ENCODE results near the gene RBM44.

Gene RBM44

DNA sequence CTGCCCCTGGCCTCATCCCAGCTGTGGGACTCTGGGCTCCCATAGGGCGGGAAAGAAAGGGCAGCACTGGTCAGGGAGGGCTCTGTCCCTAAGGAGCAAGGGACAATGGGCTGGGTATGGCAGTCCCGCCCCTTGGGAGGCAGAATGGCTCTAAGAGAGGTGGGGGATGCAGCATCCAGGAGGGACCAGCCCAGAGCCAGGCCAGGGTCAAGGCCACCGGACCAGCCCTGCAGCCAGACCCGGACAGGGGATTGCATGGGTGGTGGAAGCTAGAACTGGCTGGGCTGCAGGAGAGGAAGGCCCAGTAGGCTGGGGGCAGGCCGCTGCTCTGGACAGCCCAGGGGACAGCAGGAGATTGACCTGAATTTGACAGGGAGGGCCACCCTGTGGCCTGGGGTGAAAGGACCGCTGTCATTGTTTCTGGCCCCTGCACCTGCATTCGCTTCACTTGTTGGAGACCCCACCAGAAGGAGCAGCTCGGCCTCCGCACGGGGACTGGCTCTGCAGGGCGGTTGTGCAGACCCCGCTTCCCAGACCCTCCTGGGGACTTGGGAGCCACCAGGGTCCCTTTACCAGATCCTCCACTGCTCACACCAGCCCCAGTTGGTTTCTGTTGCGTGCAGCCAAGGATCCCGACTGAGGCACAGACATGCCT, 75.4 kb downstream of the RBM44 start:
- no peak for DNase-seq

DNA sequence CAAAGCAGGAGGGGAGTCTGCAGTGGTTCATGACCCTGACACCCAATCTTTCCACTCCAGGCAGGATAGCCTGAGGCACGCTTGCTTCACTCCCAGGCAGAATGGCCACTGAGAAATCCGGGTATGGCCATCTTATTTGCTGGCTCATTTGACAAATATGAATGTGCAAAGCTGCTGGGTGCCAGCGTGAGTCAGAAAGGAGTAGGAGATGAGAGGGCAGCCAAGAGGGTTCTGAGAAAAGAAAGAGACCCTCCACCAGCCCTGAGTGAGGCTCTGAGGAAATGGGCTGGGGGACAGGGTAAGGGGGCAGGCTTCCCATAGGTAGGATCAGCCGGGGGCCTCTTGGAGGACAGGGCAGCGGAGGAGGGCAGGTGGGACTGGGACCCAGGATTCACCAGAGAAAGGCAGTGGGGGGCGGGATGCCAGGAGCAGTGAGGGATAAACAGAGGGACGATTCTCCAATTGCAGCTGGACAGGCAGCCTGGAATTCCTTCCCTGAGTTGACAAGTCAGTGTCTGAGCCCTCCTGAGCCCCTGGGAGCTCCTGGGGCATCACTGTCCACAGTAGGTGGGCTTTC, 76.1 kb downstream of the RBM44 start:
- no peak for DNase-seq

GRCh38 chr2:237875256-237876060, 76.9 kb downstream of the RBM44 start:
- no peak for DNase-seq

GRCh38 chr2:237876061-237876526, 77.5 kb downstream of the RBM44 start:
- DNase-seq, result no peak

DNA sequence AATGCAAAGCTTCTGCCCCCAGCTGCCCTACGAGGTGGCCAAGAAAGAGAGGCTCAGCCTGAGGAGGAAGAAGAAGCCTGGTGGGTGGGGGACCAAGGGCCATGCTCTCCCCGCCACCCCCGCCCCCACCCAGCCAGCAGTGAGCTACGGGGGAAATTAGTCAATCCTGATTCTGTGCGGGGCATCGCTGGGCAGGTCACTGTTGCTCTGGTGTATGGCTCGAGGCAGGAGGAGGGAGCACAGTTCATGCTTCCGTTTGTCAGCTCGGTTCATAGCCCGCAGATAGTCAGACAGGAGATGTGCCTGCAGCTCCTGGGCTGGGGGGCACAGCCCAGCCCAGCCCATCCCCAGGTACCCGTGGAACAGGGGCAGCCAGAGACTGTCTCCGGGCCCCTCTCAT, 78.0 kb downstream of the RBM44 start:
- no peak for DNase-seq

GRCh38 chr2:237876951-237877491, 78.4 kb downstream of the RBM44 start:
- no peak for DNase-seq

GRCh38 chr2:237877576-237878307, 79.2 kb downstream of the RBM44 start:
- DNase-seq, result no peak

DNA sequence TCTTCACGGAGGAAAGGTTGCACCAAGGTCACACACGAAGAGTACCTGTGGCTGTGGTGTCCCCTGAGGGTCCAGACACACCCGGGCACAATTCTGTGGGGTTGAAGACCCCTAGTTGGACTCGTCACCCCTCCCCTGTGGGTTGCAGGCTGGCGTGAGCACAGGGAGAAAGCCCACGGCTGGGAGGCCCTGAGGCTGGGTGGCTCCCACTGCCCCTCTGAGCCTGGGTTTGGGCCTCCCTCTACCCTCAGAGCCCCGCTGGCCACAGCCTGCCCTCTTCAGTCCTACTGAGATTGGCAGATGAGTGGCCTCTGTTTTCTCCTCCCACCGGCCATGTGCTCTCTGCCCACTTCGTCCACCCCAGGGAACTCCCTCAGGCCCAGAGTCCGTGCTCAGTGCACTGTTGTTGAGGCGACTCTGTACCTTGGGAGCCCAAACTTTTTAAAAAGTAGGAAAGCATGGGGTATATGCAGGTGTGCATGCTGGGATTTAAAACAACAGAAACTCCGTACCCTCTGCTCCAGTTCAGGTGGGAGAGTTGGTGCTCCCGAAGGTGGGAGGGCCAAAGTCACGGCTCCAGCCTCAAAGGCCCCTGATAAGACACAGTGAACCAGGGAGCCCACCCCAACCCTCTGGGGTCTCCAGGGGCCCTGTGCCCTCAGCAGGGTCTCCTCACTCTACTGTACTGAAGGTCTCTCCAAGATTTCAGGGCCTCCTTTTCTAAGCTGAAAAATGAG, 79.9 kb downstream of the RBM44 start:
- no peak for DNase-seq

- DNase-seq, result no peak
Observed at GRCh38 chr2:237879058-237879430, 80.5 kb downstream of the RBM44 start.

- DNase-seq, result no peak
Observed at GRCh38 chr2:237879991-237880560, 81.5 kb downstream of the RBM44 start.

DNA sequence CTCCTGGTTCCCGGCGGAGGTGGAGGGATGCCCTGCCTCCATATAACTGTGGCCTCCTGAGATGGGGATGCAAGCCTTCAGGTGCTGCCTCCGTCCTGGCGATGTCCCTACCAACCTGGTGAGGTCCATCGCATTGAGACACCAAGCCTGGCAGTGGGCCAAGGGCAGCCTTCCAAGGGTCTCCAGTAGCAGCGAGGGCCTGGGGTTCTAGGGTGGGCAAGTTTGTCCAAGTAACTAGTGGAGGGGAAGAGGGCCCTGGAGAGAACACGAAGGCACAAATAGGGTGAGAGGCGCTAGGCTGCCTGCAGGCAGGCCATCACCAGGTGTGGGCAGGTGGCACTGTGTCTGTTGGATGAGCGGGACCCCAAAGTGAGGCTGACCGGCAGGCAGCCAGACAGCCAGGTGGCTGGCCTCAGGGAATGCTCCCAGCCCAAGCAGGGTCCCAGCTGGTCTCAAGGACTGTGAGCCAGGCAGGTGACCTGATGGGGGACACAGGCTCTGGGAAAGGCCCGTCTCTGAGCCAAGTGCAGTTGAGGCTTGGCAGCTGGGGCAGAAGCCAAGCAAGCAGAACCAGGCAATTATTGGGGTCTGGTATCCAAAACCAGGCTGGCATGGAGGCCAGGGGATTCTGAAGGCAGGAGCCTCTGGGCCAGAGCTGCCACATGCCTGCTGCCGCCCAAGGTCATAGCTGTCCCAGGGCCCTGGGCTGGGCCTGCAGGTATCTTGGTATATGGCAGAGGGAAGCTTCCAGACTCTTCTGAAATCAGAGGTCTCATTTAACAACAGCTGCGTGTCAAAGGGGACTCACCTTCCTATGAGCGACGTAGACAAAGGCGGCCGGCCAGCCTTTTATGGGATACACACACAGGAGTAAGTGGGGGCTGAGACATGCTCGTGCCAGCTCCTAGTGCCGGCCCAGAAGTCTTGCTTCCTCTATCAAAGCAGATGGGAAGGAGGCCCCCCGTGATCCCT, 84.2 kb downstream of the RBM44 start:
- no peak for DNase-seq

- no peak for DNase-seq
Observed at GRCh38 chr2:237883951-237884446, 85.4 kb downstream of the RBM44 start.

- no peak for DNase-seq
Observed at GRCh38 chr2:237884681-237885080, 86.1 kb downstream of the RBM44 start.

- DNase-seq, result no peak
Observed at GRCh38 chr2:237885111-237885930, 86.7 kb downstream of the RBM44 start.

GRCh38 chr2:237885931-237886684, 87.5 kb downstream of the RBM44 start:
- DNase-seq, result no peak

DNA sequence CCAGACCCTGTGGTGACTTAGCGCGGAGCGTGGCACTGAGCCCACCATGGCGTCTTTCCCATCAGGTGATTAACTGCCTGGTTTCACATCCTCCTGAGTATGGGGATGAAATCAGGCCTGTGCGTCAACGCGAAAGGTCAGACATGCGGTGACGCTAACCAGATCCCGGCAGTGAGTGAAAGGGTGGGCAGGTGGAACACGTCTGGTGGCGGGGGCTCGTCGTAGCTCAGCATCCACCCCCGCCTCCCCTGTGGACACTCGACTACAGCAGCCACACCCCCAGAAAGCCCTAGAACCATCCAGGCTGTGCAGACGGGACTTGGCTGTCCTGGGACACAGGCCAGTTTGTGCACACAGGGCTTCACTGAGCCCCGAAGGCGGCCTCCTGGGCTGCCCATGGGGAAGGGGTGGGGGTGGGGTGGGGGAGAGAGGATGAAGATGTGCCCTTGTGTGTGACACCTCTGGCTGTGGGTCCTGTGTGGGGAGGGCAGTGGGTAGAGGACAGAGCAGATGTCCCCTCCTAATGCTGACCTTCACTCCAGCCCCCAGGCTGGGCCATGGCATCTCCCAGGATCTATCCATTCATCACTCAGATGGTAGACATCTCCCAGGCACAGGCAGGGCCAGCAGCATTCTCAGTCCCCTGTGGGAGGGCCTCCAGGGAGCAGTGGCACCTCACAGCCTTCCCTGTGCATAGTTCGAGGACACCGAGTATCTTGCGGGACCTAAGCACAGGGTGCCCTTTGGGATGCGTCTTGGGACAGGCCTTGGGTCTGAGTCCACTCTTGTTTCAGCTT, 88.3 kb downstream of the RBM44 start:
- no peak for DNase-seq

DNA sequence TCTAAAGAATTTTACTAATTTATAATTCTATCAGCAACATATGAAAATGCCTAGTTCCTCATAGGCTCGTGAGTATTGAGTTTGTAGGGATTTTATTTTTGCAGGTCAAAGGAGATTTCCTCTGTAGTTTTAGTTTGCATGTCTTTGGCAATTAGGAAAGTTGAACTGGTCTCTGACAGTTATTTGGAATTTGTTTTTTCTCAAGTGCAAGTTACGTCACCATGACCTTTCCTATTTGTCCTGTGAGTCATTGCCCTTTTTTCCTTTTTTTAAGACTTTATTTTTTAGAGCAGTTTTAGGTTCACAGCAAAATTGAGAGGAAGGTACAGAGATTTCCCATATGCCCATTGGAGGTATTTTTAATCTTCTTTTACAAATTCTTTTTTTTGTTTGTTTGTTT, 89.8 kb downstream of the RBM44 start:
- DNase-seq, result no peak

DNA sequence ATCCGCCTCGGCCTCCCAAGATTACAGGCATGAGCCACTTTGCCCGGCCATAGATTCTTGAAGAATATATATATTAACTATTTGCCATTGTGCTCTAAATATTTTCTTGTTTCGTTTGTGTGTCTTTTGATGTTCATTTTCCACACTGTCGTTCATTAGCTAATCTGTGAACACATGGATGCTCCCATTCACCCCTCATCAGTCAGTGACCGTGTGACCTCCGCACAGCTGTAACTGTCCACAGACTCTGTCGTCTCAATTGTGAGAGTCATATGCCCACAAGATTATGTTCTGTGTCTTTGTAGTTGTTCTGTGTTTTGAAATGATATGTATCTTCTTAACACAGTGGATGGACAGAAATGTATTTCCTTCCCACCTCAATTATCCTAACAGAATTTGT, 90.4 kb downstream of the RBM44 start:
- DNase-seq, result no peak
